Stomach smooth muscle (tissue), 2 donors: ENCODE data around the gene U2AF1L4.
"Not testable (repeated sequence)": the region's sequence is repeated elsewhere in the genome, so short reads cannot be mapped to it uniquely, and the experiment has no call there.

Experiments
- H3K27ac ChIP-seq: one replicate; pipeline ENCODE4 v1.7.0; 2013; ENCODE audit warnings: mild to moderate bottlenecking, low read length, inconsistent platforms
- H3K27me3 ChIP-seq, 2 donors: one replicate each; pipeline ENCODE4 v1.7.0; 2013; ENCODE audit warnings: low read length in 2 of 2; ENCODE audit not compliant: insufficient read depth in 2 of 2, control insufficient read depth in 1 of 2
- H3K36me3 ChIP-seq, 2 donors: one replicate each; pipeline ENCODE4 v1.7.0; 2013; ENCODE audit warnings: low read length in 2 of 2; ENCODE audit not compliant: control insufficient read depth in 2 of 2, insufficient read depth in 2 of 2
- H3K4me1 ChIP-seq: one replicate; pipeline ENCODE4 v1.7.0; 2013; ENCODE audit warnings: low read length; ENCODE audit not compliant: control insufficient read depth, insufficient read depth
- H3K4me3 ChIP-seq, 2 donors: one replicate each; pipeline ENCODE4 v1.7.0; 2013; ENCODE audit warnings: low read length in 2 of 2
- H3K9ac ChIP-seq, 2 donors: one replicate each; pipeline ENCODE4 v1.7.0; 2013; ENCODE audit warnings: low read length in 2 of 2, mild to moderate bottlenecking in 1 of 2
- H3K9me3 ChIP-seq, 2 donors: one replicate each; pipeline ENCODE4 v1.7.0; 2013; ENCODE audit warnings: low read length in 2 of 2; ENCODE audit not compliant: control insufficient read depth in 2 of 2
- donor health status: healthy.
- donor health status: Pancreatic carcinoma.

U2AF1L4 gene

GRCh38 chr19:35729763-35730162 lies 15.5 kb downstream of the U2AF1L4 start:
- Histone ChIP-seq H3K9ac (no peak overlapping the region), H3K27me3 (no peaks in the 10 kb centered on the region), H3K4me1 (no peaks in the 10 kb centered on the region), H3K4me3 (no peak overlapping the region), H3K9me3 (no peaks in the 10 kb centered on the region), H3K27ac (no peak overlapping the region), H3K36me3 (peaks cover 71 to 76% of the 10 kb centered on the region in 2 donors)

GRCh38 chr19:35729021-35729420 lies 16.2 kb downstream of the U2AF1L4 start:
- Histone ChIP-seq H3K36me3 (peaks cover 76 to 78% of the 10 kb centered on the region in 2 donors), H3K27me3 (no peaks in the 10 kb centered on the region), H3K27ac (no peak overlapping the region), H3K4me3 (no peak overlapping the region), H3K9ac (no peak overlapping the region), H3K4me1 (no peaks in the 10 kb centered on the region), H3K9me3 (no peaks in the 10 kb centered on the region)

- H3K9me3 ChIP-seq = no peaks in the 10 kb centered on the region
- peaks cover 79 to 82% of the 10 kb centered on the region in 2 donors for H3K36me3 ChIP-seq
Observed at GRCh38 chr19:35727956-35728706, 17.1 kb downstream of the U2AF1L4 start.

GRCh38 chr19:35727053-35727955 lies 17.9 kb downstream of the U2AF1L4 start:
- no peaks in the 10 kb centered on the region for H3K4me1 ChIP-seq
- H3K9me3 ChIP-seq = no peaks in the 10 kb centered on the region
- no peak overlapping the region for H3K4me3 ChIP-seq
- no peaks in the 10 kb centered on the region for H3K27me3 ChIP-seq
- no peak overlapping the region for H3K9ac ChIP-seq
- H3K36me3 ChIP-seq = peaks cover 87 to 90% of the 10 kb centered on the region in 2 donors
- no peak overlapping the region for H3K27ac ChIP-seq

More at GRCh38 chr19:35727956-35728706, 17.1 kb downstream of the U2AF1L4 start:
- H3K4me3 ChIP-seq = no peak overlapping the region
- no peaks in the 10 kb centered on the region for H3K27me3 ChIP-seq
- H3K9ac ChIP-seq = no peak overlapping the region
- H3K27ac ChIP-seq = no peak overlapping the region
- no peaks in the 10 kb centered on the region for H3K4me1 ChIP-seq

GRCh38 chr19:35725216-35725861 lies 19.9 kb downstream of the U2AF1L4 start:
- Histone ChIP-seq H3K4me1 (peaks cover 4% of the 10 kb centered on the region), H3K27ac (no peak overlapping the region), H3K36me3 (peaks cover 79 to 84% of the 10 kb centered on the region in 2 donors), H3K4me3 (no peak overlapping the region), H3K9me3 (no peaks in the 10 kb centered on the region), H3K9ac (no peak overlapping the region), H3K27me3 (no peaks in the 10 kb centered on the region)

GRCh38 chr19:35724560-35724959 lies 20.7 kb downstream of the U2AF1L4 start:
- Histone ChIP-seq H3K36me3 (peaks cover 73 to 76% of the 10 kb centered on the region in 2 donors), H3K27me3 (no peaks in the 10 kb centered on the region)

GRCh38 chr19:35724132-35724531 lies 21.1 kb downstream of the U2AF1L4 start:
- not testable (repeated sequence) for H3K9ac ChIP-seq, H3K9me3 ChIP-seq, H3K27me3 ChIP-seq, H3K4me3 ChIP-seq, H3K27ac ChIP-seq
- Histone ChIP-seq H3K36me3 (peaks cover 69 to 72% of the 10 kb centered on the region in 2 donors), H3K4me1 (peaks cover 13% of the 10 kb centered on the region)

More at GRCh38 chr19:35724560-35724959, 20.7 kb downstream of the U2AF1L4 start:
- Histone ChIP-seq H3K27ac (no peak overlapping the region), H3K4me3 (no peak overlapping the region), H3K9me3 (no peaks in the 10 kb centered on the region), H3K4me1 (peaks cover 8% of the 10 kb centered on the region), H3K9ac (no peak overlapping the region)

GRCh38 chr19:35723671-35724070 lies 21.5 kb downstream of the U2AF1L4 start:
- no peak overlapping the region for H3K27ac ChIP-seq
- no peak overlapping the region for H3K9ac ChIP-seq
- peaks cover 64 to 67% of the 10 kb centered on the region in 2 donors for H3K36me3 ChIP-seq
- H3K27me3 ChIP-seq = no peaks in the 10 kb centered on the region
- no peak overlapping the region for H3K4me3 ChIP-seq
- H3K9me3 ChIP-seq = no peaks in the 10 kb centered on the region
- H3K4me1 ChIP-seq = peaks cover 17% of the 10 kb centered on the region

GRCh38 chr19:35722897-35723296 lies 22.3 kb downstream of the U2AF1L4 start:
- Histone ChIP-seq H3K27me3 (no peaks in the 10 kb centered on the region), H3K36me3 (peaks cover 57 to 60% of the 10 kb centered on the region in 2 donors), H3K9me3 (no peaks in the 10 kb centered on the region), H3K9ac (no peak overlapping the region), H3K27ac (no peak overlapping the region), H3K4me1 (peaks cover 21% of the 10 kb centered on the region), H3K4me3 (no peak overlapping the region)

- H3K9ac ChIP-seq = no peak overlapping the region
- peaks cover 53 to 56% of the 10 kb centered on the region in 2 donors for H3K36me3 ChIP-seq
- H3K9me3 ChIP-seq = no peaks in the 10 kb centered on the region
- H3K4me3 ChIP-seq = no peak overlapping the region
- H3K27ac ChIP-seq = no peak overlapping the region
- H3K27me3 ChIP-seq = no peaks in the 10 kb centered on the region
- H3K4me1 ChIP-seq = peaks cover 21% of the 10 kb centered on the region
Observed at GRCh38 chr19:35722461-35722860, 22.8 kb downstream of the U2AF1L4 start.
